Calu3 (cell line): Measurements from ENCODE around the gene TTLL7. TPM values are rescaled to one million over a fixed set of nuclear protein-coding genes. Genes with fewer than 3 reads are reported as not detected.

Experiments
- BruUV-seq: library from RNA; stranded (reverse); fragments of 400-500 nt; replicated peaks from 2 replicates; lab custom pipeline; 2021; lab: Mats Ljungman, UMichigan
- CTCF ChIA-PET: fragments of 300-600 bp; sonication (Branson Sonifier 250); formaldehyde crosslinking; loops from one replicate; lab custom pipeline; 2022; ENCODE audit warnings: antibody characterized with exemption; lab: Charles Lee
- DNase-seq: peaks from one replicate; pipeline ENCODE4 v3.0.0; 2022
- H3K27ac Mint-ChIP-seq: one replicate; pipeline ENCODE4 v1.8.0; 2022; ENCODE audit warnings: mixed read lengths; ENCODE audit not compliant: unreplicated experiment
- H3K27me3 Mint-ChIP-seq: one replicate; pipeline ENCODE4 v1.8.0; 2022; ENCODE audit warnings: mixed read lengths; ENCODE audit not compliant: unreplicated experiment
- H3K36me3 Mint-ChIP-seq: one replicate; pipeline ENCODE4 v1.8.0; 2022; ENCODE audit warnings: mild to moderate bottlenecking, moderate library complexity, mixed read lengths; ENCODE audit not compliant: insufficient read depth, unreplicated experiment
- H3K4me1 Mint-ChIP-seq: one replicate; pipeline ENCODE4 v1.8.0; 2022; ENCODE audit warnings: mild to moderate bottlenecking, low read depth, mixed read lengths; ENCODE audit not compliant: unreplicated experiment
- H3K4me3 Mint-ChIP-seq: one replicate; pipeline ENCODE4 v1.8.0; 2022; ENCODE audit warnings: mild to moderate bottlenecking, low read depth, moderate library complexity, mixed read lengths; ENCODE audit not compliant: unreplicated experiment
- H3K9me3 Mint-ChIP-seq: one replicate; pipeline ENCODE4 v1.8.0; 2022; ENCODE audit warnings: low read depth, mixed read lengths; ENCODE audit not compliant: unreplicated experiment
- intact Hi-C: fragments of 100-400 bp; cut with micrococcal nuclease; formaldehyde crosslinking; loops from one replicate; pipeline ENCODE4 v1.10.0; 2022; ENCODE audit not compliant: unreplicated experiment
- total RNA-seq: library from RNA; stranded (reverse); gene quantifications from 2 replicates; pipeline ENCODE4 v1.2.3, GENCODE V29; 2022
- TF ChIP-seq, protein P1 (sequence below): fragments of 200-600 bp; IDR thresholded peaks from one replicate; pipeline ENCODE4 v1.8.0; 2022; ENCODE audit warnings: antibody characterized with exemption; ENCODE audit not compliant: unreplicated experiment

Gene TTLL7
- total RNA-seq, 1 experiment from 2014 or later, result 4.6 TPM

GRCh38 chr1:83932281-83932680 lies 66.7 kb downstream of the TTLL7 start:
- no peak overlapping the region for H3K4me3 Mint-ChIP-seq
- intact Hi-C loops, result loop anchor here (5.0 to 10.0 kb wide), 2 partner anchors 500 to 823 kb away; no protein-coding TSS in a partner anchor
- TF ChIP-seq, protein P1, sequence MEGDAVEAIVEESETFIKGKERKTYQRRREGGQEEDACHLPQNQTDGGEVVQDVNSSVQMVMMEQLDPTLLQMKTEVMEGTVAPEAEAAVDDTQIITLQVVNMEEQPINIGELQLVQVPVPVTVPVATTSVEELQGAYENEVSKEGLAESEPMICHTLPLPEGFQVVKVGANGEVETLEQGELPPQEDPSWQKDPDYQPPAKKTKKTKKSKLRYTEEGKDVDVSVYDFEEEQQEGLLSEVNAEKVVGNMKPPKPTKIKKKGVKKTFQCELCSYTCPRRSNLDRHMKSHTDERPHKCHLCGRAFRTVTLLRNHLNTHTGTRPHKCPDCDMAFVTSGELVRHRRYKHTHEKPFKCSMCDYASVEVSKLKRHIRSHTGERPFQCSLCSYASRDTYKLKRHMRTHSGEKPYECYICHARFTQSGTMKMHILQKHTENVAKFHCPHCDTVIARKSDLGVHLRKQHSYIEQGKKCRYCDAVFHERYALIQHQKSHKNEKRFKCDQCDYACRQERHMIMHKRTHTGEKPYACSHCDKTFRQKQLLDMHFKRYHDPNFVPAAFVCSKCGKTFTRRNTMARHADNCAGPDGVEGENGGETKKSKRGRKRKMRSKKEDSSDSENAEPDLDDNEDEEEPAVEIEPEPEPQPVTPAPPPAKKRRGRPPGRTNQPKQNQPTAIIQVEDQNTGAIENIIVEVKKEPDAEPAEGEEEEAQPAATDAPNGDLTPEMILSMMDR, result no peak
- CTCF ChIA-PET, result interaction anchor here (1.3 kb wide), 1 partner anchor 191 kb away, joined by 6 read pairs; no protein-coding TSS in a partner anchor
- no TSS peak for BruUV-seq
- H3K36me3 Mint-ChIP-seq, result no peaks in the 10 kb centered on the region
- no peak for DNase-seq
- H3K27ac Mint-ChIP-seq, result no peak overlapping the region
- no peaks in the 10 kb centered on the region for H3K27me3 Mint-ChIP-seq
- no peaks in the 10 kb centered on the region for H3K4me1 Mint-ChIP-seq
- no peaks in the 10 kb centered on the region for H3K9me3 Mint-ChIP-seq

- TF ChIP-seq, protein P1, result peak; percentile 24
- no peak overlapping the region for H3K4me3 Mint-ChIP-seq
- no peaks in the 10 kb centered on the region for H3K9me3 Mint-ChIP-seq
- H3K36me3 Mint-ChIP-seq, result no peaks in the 10 kb centered on the region
- no peaks in the 10 kb centered on the region for H3K4me1 Mint-ChIP-seq
- intact Hi-C loops, result loop anchor here (1.0 to 10.0 kb wide), 3 partner anchors 192 to 823 kb away; no protein-coding TSS in a partner anchor
- peak; percentile 25 for DNase-seq
- no peak overlapping the region for H3K27ac Mint-ChIP-seq
- BruUV-seq, result no TSS peak
- H3K27me3 Mint-ChIP-seq, result no peaks in the 10 kb centered on the region
- CTCF ChIA-PET, result interaction anchor here (1.3 kb wide), 1 partner anchor 191 kb away, joined by 6 read pairs; no protein-coding TSS in a partner anchor
Measured at GRCh38 chr1:83931658-83932253, 67.2 kb downstream of the TTLL7 start.

GRCh38 chr1:83929184-83929583 lies 69.7 kb downstream of the TTLL7 start:
- intact Hi-C loops, result no loop called here
- H3K9me3 Mint-ChIP-seq, result no peaks in the 10 kb centered on the region
- H3K36me3 Mint-ChIP-seq, result no peaks in the 10 kb centered on the region
- TF ChIP-seq, protein P1, result no peak
- no peaks in the 10 kb centered on the region for H3K27me3 Mint-ChIP-seq
- H3K4me3 Mint-ChIP-seq, result no peak overlapping the region
- no peaks in the 10 kb centered on the region for H3K4me1 Mint-ChIP-seq
- H3K27ac Mint-ChIP-seq, result no peak overlapping the region
- no peak for DNase-seq
- BruUV-seq, result no TSS peak
- CTCF ChIA-PET, result no interaction called here

GRCh38 chr1:83928396-83928795 lies 70.5 kb downstream of the TTLL7 start:
- CTCF ChIA-PET, result no interaction called here
- H3K4me3 Mint-ChIP-seq, result no peak overlapping the region

More at GRCh38 chr1:83928396-83928795, 70.5 kb downstream of the TTLL7 start:
- no peaks in the 10 kb centered on the region for H3K4me1 Mint-ChIP-seq
- DNase-seq, result no peak
- TF ChIP-seq, protein P1, result no peak
- intact Hi-C loops, result no loop called here
- H3K9me3 Mint-ChIP-seq, result no peaks in the 10 kb centered on the region
- no peaks in the 10 kb centered on the region for H3K36me3 Mint-ChIP-seq
- H3K27ac Mint-ChIP-seq, result no peak overlapping the region
- BruUV-seq, result no TSS peak
- no peaks in the 10 kb centered on the region for H3K27me3 Mint-ChIP-seq
